ENCODE measurements around the gene EPS15.
"Not testable (repeated sequence)": the region's sequence is repeated elsewhere in the genome, so short reads cannot be mapped to it uniquely, and the experiment has no call there.

EPS15 gene

DNA sequence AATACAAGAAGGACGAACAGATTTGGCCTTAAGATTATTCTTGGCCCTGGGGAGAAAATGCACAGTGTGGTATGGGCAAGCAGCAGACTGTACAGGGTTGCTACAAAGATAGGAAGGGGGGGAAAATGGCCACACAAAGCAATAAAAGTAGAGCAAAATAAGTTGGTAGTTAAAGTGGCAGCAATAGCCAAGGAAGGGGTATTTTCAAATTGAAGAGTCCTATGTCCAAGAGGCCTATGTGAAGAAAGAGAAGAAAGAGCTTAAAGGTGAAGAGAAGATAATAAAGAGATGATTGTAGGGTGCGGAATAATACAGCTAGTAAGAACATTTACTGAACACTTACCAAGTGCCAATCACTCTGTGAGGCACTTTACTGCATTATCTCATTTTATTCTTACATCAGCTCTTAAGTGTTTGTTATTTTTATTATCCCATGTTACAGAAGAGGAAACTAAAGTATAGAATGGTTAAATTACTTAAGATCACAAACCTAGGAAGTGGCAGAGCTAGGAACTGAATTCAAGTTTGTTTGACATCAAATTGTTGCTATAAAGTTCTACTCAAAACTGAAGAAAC, 100.6 kb downstream of the EPS15 start:
- Mint-ChIP-seq H3K4me3 (no peak overlapping the region), H3K27me3 (no peaks in the 10 kb centered on the region), H3K4me1 (ENCODE audit: low read depth in 2 of 2) (peaks cover 19 to 51% of the 10 kb centered on the region in 2 donors), H3K36me3 (ENCODE audit: insufficient read depth) (peaks cover 37% of the 10 kb centered on the region), H3K9me3 (no peaks in the 10 kb centered on the region), H3K27ac (peak overlapping the region in 1 of 2 donors; percentile 70)
- no peak for DNase-seq
- ATAC-seq (replicated peaks): no peak

DNA sequence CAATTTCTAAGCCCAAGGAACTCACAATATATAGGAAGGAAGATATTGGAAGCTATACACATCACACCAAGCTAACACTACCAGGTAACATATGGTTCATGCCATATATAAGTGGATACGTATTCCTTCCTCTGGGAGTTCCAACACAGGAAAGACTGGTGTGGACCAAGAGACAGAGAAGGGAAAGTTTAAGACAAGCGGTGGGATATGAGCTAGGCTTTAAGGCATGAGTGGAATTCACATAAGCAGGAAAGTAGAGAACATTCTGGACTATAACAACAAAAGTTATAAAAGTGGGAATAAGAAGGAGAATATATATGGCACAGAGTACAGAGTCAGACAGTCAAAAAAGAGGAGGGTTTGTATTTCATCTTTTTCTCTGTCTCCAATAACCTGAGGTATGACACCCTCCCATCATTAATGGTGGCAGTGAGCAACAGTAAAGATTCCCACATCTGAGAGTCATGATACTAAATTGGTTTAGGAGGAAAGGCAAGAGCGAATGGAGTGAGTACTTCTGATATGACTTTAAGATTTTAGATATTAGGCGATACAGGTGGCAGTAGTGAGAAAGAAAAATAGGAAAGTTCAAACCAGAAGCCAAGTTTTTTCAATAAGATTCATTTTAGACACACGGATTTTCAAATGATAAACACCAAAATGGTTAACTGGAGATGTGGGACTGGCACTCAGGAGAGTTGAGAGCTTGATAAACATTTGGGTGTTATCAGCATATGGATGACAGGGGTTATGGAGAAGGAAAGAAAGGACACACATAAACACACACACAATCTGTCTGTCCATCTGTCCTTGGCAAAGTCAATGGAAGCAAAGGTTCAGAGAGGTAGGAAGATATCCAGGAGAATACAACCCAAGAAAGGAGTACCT, 101.3 kb downstream of the EPS15 start:
- H3K9me3 Mint-ChIP-seq: peaks cover 0 to 3% of the 10 kb centered on the region in 2 donors
- peaks cover 18 to 51% of the 10 kb centered on the region in 2 donors for H3K4me1 Mint-ChIP-seq (ENCODE audit: low read depth in 2 of 2)
- H3K27ac Mint-ChIP-seq: peak overlapping the region in 1 of 2 donors; percentile 22
- peaks cover 32% of the 10 kb centered on the region for H3K36me3 Mint-ChIP-seq (ENCODE audit: insufficient read depth)
- DNase-seq: no peak
- no peaks in the 10 kb centered on the region for H3K27me3 Mint-ChIP-seq
- no peak for ATAC-seq (replicated peaks)
- no peak overlapping the region for H3K4me3 Mint-ChIP-seq

DNA sequence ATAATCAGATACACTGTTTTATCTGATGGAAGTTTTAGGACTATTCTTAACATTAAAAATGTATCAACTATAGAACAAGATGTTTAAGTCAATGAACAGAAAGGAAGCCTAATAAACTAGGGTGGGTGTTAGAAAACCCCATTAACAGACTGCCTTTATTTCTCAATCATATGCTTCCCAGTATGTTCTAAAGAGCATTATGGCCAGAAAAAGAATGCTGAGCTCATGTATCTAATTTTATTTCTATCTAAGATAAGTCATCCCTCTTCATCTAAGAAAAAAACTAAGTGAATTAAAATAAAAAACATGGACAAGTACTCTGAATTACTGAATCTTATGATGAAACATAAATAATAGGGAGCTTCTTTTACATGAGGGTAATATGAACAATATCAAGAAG, 102.2 kb downstream of the EPS15 start:
- H3K4me1 Mint-ChIP-seq (ENCODE audit: low read depth in 2 of 2): peaks cover 14 to 47% of the 10 kb centered on the region in 2 donors
- peaks cover 29% of the 10 kb centered on the region for H3K36me3 Mint-ChIP-seq (ENCODE audit: insufficient read depth)
- no peaks in the 10 kb centered on the region for H3K27me3 Mint-ChIP-seq
- peak overlapping the region in 1 of 2 donors; percentile 22 for H3K27ac Mint-ChIP-seq
- peaks cover 0 to 5% of the 10 kb centered on the region in 2 donors for H3K9me3 Mint-ChIP-seq
- H3K4me3 Mint-ChIP-seq: no peak overlapping the region
- DNase-seq (no peak), ATAC-seq (replicated peaks) (no peak)

DNA sequence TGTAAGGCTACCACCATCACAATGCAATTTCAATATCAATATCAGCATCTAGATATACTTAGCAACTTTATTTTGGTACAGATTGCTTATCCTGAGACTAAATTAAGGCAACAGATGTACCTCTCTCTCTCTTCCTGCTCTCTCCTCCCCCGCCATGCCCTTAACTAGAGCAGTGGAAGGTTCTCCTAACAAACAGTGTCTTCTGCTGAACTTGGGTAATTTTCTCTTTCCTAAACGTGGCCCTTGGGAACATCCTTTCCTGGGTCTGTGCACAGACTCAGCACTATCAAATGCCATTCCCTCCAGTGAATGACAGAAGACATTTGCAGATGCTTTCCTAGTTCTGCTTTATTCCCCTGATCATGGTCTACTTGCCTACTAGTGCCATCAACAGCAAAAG, 103.1 kb downstream of the EPS15 start:
- H3K4me1 Mint-ChIP-seq (ENCODE audit: low read depth in 2 of 2): peaks cover 14 to 43% of the 10 kb centered on the region in 2 donors
- no peak for DNase-seq
- no peak overlapping the region for H3K4me3 Mint-ChIP-seq
- peaks cover 0 to 5% of the 10 kb centered on the region in 2 donors for H3K9me3 Mint-ChIP-seq
- H3K27me3 Mint-ChIP-seq: no peaks in the 10 kb centered on the region
- no peak for ATAC-seq (replicated peaks)
- peaks cover 27% of the 10 kb centered on the region for H3K36me3 Mint-ChIP-seq (ENCODE audit: insufficient read depth)
- H3K27ac Mint-ChIP-seq: peak overlapping the region in 1 of 2 donors; percentile 23

DNA sequence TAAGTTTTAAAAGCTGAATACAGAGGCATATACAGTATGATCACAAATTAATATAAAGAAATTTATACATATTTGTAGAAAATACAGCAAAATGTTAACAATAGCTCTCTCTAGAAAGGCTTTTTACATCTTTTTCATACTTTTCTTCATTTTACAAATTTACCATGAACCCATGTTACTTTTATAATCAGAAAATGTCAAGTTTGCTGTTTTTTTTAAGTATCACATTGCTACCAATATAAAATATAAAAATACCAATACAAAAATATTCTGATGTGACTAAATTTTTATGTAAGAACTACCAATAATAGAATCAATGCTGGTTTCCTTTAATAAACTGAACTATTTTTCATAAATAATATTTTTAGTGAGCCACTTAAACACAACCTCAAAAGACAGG, 104.3 kb downstream of the EPS15 start:
- ATAC-seq (replicated peaks) (no peak), DNase-seq (no peak)
- peaks cover 0 to 5% of the 10 kb centered on the region in 2 donors for H3K9me3 Mint-ChIP-seq
- no peak overlapping the region for H3K27ac Mint-ChIP-seq
- no peak overlapping the region for H3K4me3 Mint-ChIP-seq
- peaks cover 28% of the 10 kb centered on the region for H3K36me3 Mint-ChIP-seq (ENCODE audit: insufficient read depth)
- H3K27me3 Mint-ChIP-seq: no peaks in the 10 kb centered on the region
- H3K4me1 Mint-ChIP-seq (ENCODE audit: low read depth in 2 of 2): peaks cover 10 to 37% of the 10 kb centered on the region in 2 donors

DNA sequence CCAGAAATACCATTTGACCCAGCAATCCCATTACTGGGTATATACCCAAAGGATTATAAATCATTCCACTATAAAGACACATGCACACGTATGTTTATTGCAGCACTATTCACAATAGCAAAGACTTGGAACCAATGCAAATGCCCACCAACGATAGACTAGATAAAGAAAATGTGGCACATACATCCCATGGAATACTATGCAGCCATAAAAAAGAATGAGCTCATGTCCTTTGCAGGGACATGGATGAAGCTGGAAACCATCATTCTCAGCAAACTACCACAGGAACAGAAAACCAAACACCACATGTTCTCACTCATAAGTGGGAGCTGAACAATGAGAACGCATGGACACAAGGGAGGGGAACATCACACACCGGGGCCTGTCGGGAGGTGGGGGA, 107.2 kb downstream of the EPS15 start:
- H3K36me3 Mint-ChIP-seq (ENCODE audit: insufficient read depth): peaks cover 41% of the 10 kb centered on the region
- H3K27ac Mint-ChIP-seq; H3K9me3 Mint-ChIP-seq; H3K27me3 Mint-ChIP-seq; ATAC-seq (replicated peaks); DNase-seq; H3K4me3 Mint-ChIP-seq: not testable (repeated sequence)
- peaks cover 3 to 18% of the 10 kb centered on the region in 2 donors for H3K4me1 Mint-ChIP-seq (ENCODE audit: low read depth in 2 of 2)

DNA sequence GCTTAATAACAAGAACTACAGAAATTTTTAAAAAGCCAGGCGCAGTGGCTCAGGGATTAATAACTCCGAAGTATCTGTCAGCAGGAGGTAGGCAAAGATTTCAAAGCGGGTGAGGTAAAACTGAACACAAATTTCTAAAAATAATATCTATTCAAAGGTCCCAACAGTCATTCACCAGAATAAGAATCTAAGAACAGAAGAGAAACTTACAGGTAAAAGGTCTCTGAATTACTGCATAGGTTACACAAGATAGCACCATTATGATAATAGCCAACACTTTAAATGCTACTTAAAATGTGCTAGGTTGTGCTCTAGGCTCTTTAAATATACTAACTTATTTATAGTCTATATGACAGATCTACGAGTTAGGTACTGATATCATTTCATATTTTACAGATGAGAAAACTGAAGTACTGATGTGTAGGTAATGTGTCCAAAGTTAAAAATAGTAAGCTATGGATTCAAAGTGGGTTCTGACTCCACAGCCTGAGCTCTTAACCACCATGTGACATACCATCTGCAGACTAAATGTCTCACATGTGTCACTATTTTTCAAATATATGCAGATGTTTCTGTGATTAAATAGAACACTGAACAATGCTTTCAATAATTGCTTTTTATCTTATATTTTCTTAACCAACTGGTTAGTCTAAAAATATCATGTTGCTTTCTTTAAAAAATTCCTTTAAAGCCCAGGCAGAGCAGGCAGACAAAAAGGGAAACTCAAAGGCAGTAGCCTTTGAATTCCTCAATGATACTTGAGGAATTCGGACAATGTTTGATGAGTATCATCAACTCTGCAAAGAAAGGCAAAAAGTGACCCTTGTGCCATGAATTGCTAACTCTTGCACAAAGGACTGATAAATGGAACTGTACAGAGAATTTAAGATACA, 108.3 kb downstream of the EPS15 start:
- DNase-seq: no peak
- Mint-ChIP-seq H3K4me3 (no peak overlapping the region), H3K9me3 (peaks cover 0 to 5% of the 10 kb centered on the region in 2 donors), H3K36me3 (ENCODE audit: insufficient read depth) (peaks cover 51% of the 10 kb centered on the region), H3K4me1 (ENCODE audit: low read depth in 2 of 2) (peaks cover 0 to 13% of the 10 kb centered on the region in 2 donors), H3K27me3 (no peaks in the 10 kb centered on the region), H3K27ac (no peak overlapping the region)
- no peak for ATAC-seq (replicated peaks)

DNA sequence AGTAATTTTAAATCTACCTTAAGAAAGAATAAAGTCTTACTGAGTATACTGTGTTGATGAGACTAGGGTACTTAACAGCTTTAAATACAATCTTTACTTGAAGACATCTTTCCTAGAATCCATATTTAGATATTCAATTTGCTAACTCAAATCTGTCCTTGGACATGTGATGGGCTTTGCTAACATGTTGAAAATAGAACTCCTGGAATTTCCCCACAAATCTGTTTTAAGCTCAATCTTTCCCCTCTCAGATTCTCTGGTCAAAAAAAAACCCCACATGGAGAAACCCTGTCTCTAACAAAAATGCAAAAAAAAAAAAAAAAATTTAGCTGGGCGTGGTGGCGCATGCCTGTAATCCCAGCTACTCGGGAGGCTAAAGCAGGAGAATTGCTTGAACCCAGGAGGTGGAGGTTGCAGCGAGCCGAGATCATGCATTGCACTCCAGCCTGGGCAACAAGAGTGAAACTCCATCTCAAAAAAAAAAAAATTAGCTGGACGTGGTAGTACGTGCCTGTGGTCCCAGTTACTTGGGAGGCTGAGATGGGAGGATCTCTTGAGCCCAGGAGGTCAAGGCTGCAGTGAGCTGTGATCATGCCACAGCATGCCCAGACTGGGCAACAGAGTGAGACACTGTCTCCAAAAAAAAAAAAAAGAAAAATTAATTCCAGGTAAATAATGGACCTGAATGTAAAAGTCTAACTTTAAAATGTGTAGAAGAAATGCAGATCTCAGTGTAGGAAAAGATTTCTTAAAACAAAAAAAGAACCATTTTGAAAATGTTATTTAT, 109.1 kb downstream of the EPS15 start:
- H3K4me3 Mint-ChIP-seq; ATAC-seq (replicated peaks); H3K27ac Mint-ChIP-seq; H3K27me3 Mint-ChIP-seq; H3K9me3 Mint-ChIP-seq; DNase-seq: not testable (repeated sequence)
- Mint-ChIP-seq H3K4me1 (ENCODE audit: low read depth in 2 of 2) (peaks cover 0 to 12% of the 10 kb centered on the region in 2 donors), H3K36me3 (ENCODE audit: insufficient read depth) (peaks cover 59% of the 10 kb centered on the region)

DNA sequence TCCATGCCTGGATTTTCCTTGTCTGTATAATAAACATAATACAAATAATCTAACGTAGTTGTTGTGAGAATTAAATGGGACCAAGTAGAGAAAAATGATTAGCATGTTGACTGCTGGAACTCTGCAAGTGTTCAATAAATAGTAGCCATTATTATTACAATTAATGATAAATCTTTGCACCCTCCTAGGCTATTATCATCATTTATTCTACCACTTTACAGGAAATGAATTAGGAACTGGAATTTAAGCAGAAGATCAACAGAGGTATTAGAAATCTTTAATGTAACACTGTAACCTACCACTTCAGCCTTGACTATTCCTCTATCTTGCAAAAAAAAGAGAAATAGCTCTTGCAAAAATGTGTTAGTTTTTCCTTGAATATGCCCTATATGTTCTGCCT, 126.8 kb downstream of the EPS15 start:
- no peak overlapping the region for H3K27ac Mint-ChIP-seq
- peaks cover 0 to 2% of the 10 kb centered on the region in 2 donors for H3K4me1 Mint-ChIP-seq (ENCODE audit: low read depth in 2 of 2)
- no peaks in the 10 kb centered on the region for H3K9me3 Mint-ChIP-seq
- no peak overlapping the region for H3K4me3 Mint-ChIP-seq
- H3K36me3 Mint-ChIP-seq (ENCODE audit: insufficient read depth): peaks cover 35% of the 10 kb centered on the region
- no peak for DNase-seq
- no peak for ATAC-seq (replicated peaks)
- no peaks in the 10 kb centered on the region for H3K27me3 Mint-ChIP-seq

DNA sequence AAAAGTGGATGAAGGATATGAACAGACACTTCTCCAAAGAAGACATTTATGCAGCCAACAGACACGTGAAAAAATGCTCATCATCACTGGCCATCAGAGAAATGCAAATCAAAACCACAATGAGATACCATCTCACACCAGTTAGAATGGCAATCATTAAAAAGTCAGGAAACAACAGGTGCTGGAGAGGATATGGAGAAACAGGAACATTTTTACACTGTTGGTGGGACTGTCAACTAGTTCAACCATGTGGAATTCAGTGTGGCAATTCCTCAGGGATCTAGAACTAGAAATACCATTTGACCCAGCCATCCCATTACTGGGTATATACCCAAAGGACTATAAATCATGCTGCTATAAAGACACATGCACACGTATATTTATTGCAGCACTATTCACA, 128.4 kb downstream of the EPS15 start:
- DNase-seq; H3K4me1 Mint-ChIP-seq (ENCODE audit: low read depth in 2 of 2); H3K9me3 Mint-ChIP-seq; ATAC-seq (replicated peaks); H3K27me3 Mint-ChIP-seq; H3K27ac Mint-ChIP-seq; H3K4me3 Mint-ChIP-seq: not testable (repeated sequence)
- H3K36me3 Mint-ChIP-seq (ENCODE audit: insufficient read depth): peaks cover 25% of the 10 kb centered on the region

DNA sequence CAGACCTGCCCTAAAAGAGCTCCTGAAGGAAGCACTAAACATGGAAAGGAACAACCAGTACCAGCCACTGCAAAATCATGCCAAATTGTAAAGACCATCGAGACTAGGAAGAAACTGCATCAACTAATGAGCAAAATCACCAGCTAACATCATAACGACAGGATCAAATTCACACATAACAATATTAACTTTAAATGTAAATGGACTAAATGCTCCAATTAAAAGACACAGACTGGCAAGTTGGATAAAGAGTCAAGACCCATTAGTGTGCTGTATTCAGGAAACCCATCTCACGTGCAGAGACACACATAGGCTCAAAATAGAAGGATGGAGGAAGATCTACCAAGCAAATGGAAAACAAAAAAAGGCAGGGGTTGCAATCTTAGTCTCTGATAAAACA, 131.8 kb downstream of the EPS15 start:
- H3K27me3 Mint-ChIP-seq; H3K27ac Mint-ChIP-seq; H3K4me3 Mint-ChIP-seq; H3K9me3 Mint-ChIP-seq; DNase-seq; ATAC-seq (replicated peaks): not testable (repeated sequence)
- peaks cover 20% of the 10 kb centered on the region for H3K36me3 Mint-ChIP-seq (ENCODE audit: insufficient read depth)
- H3K4me1 Mint-ChIP-seq (ENCODE audit: low read depth in 2 of 2): peaks cover 4 to 22% of the 10 kb centered on the region in 2 donors

DNA sequence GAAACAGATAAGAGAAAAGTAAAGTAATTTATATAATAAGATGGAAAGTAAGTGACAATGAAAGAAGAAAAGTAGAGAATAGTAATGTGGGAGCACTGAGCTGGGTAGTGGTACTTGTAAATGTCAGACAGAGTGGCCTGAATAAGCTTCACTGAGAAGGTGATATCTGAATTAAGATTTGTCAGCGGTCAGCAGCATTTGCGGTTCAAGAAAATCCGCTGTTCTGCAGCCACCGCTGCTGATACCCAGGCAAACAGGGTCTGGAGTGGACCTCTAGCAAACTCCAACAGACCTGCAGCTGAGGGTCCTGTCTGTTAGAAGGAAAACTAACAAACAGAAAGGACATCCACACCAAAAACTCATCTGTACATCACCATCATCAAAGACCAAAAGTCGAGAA, 132.8 kb downstream of the EPS15 start:
- H3K27me3 Mint-ChIP-seq; H3K9me3 Mint-ChIP-seq; DNase-seq; H3K4me3 Mint-ChIP-seq; ATAC-seq (replicated peaks): not testable (repeated sequence)
- peaks cover 5 to 29% of the 10 kb centered on the region in 2 donors for H3K4me1 Mint-ChIP-seq (ENCODE audit: low read depth in 2 of 2)
- peaks cover 21% of the 10 kb centered on the region for H3K36me3 Mint-ChIP-seq (ENCODE audit: insufficient read depth)
- H3K27ac Mint-ChIP-seq: peak overlapping the region in 1 of 2 donors; percentile 20
